ENCODE data around the gene RAPGEF2. TPM values are rescaled to one million over a fixed set of nuclear protein-coding genes. Genes with fewer than 3 reads are reported as not detected.

RAPGEF2 gene
- total and polyA plus RNA-seq, 2 experiments from 2014 or later, result 8.4 to 79.3 TPM

GRCh38 chr4:159150821-159151390 lies 48.0 kb downstream of the RAPGEF2 start:
- Histone ChIP-seq H3K4me1 (ENCODE audit: insufficient read depth) (no peaks in the 10 kb centered on the region), H3K4me2 (no peak overlapping the region), H3K9me3 (ENCODE audit: low read depth) (no peaks in the 10 kb centered on the region), H3K4me3 (no peak overlapping the region), H3K36me3 (replicated peaks; ENCODE audit: insufficient read depth, low read depth) (no peaks in the 10 kb centered on the region), H3K27ac (no peak overlapping the region), H3K27me3 (no peaks in the 10 kb centered on the region), H3K79me2 (peaks cover 97% of the 10 kb centered on the region), H3K9me2 (replicated peaks; ENCODE audit: insufficient read depth) (no peaks in the 10 kb centered on the region), H2AFZ (no peak overlapping the region), H4K20me1 (ENCODE audit: insufficient read depth, poor library complexity, severe bottlenecking) (peaks cover 72% of the 10 kb centered on the region)
- 73% methylated on average over 4 of the region's 4 CpGs for WGBS (ENCODE audit: low lambda C conversion rate, missing lambda C conversion rate)
- DNase-seq (ENCODE audit: low spot score), result no peak
- TF ChIP-seq CTCF (IDR thresholded peaks at IDR 0.05; ENCODE audit: poor library complexity) (no peak), EZH2 (IDR thresholded peaks at IDR 0.05; ENCODE audit: borderline replicate concordance) (no peak), EZH2phosphoT487 (IDR thresholded peaks at IDR 0.05; ENCODE audit: low read depth, severe bottlenecking, unreplicated experiment) (no peak)

- Histone ChIP-seq H3K4me3 (no peak overlapping the region), H3K9me2 (replicated peaks; ENCODE audit: insufficient read depth) (no peaks in the 10 kb centered on the region), H3K4me2 (no peak overlapping the region), H3K4me1 (ENCODE audit: insufficient read depth) (no peaks in the 10 kb centered on the region), H3K9me3 (ENCODE audit: low read depth) (no peaks in the 10 kb centered on the region), H3K36me3 (replicated peaks; ENCODE audit: insufficient read depth, low read depth) (no peaks in the 10 kb centered on the region), H2AFZ (no peak overlapping the region), H4K20me1 (ENCODE audit: insufficient read depth, poor library complexity, severe bottlenecking) (peaks cover 72% of the 10 kb centered on the region), H3K79me2 (peaks cover 97% of the 10 kb centered on the region), H3K27ac (no peak overlapping the region), H3K27me3 (no peaks in the 10 kb centered on the region)
- DNase-seq (ENCODE audit: low spot score), result no peak
- 90% methylated on average over 1 of the region's 1 CpG for WGBS (ENCODE audit: low lambda C conversion rate, missing lambda C conversion rate)
- no peak for TF ChIP-seq CTCF (IDR thresholded peaks at IDR 0.05; ENCODE audit: poor library complexity)
- no peak for TF ChIP-seq EZH2 (IDR thresholded peaks at IDR 0.05; ENCODE audit: borderline replicate concordance)
- TF ChIP-seq EZH2phosphoT487 (IDR thresholded peaks at IDR 0.05; ENCODE audit: low read depth, severe bottlenecking, unreplicated experiment), result no peak
Observed at GRCh38 chr4:159151689-159152088, 48.8 kb downstream of the RAPGEF2 start.

GRCh38 chr4:159152181-159152580 lies 49.3 kb downstream of the RAPGEF2 start:
- H3K9me3 ChIP-seq (ENCODE audit: low read depth), result no peaks in the 10 kb centered on the region
- no peaks in the 10 kb centered on the region for H3K36me3 ChIP-seq (replicated peaks; ENCODE audit: insufficient read depth, low read depth)
- H3K79me2 ChIP-seq, result peaks cover 97% of the 10 kb centered on the region
- H3K4me3 ChIP-seq, result no peak overlapping the region
- H3K27me3 ChIP-seq, result no peaks in the 10 kb centered on the region
- 98% methylated on average over 3 of the region's 3 CpGs for WGBS (ENCODE audit: low lambda C conversion rate, missing lambda C conversion rate)
- H3K4me2 ChIP-seq, result no peak overlapping the region
- no peak overlapping the region for H2AFZ ChIP-seq
- TF ChIP-seq EZH2phosphoT487 (IDR thresholded peaks at IDR 0.05; ENCODE audit: low read depth, severe bottlenecking, unreplicated experiment), result no peak
- TF ChIP-seq CTCF (IDR thresholded peaks at IDR 0.05; ENCODE audit: poor library complexity), result no peak
- H3K9me2 ChIP-seq (replicated peaks; ENCODE audit: insufficient read depth), result no peaks in the 10 kb centered on the region
- DNase-seq (ENCODE audit: low spot score), result no peak
- no peak overlapping the region for H3K27ac ChIP-seq
- H3K4me1 ChIP-seq (ENCODE audit: insufficient read depth), result peaks cover under 1% of the 10 kb centered on the region
- H4K20me1 ChIP-seq (ENCODE audit: insufficient read depth, poor library complexity, severe bottlenecking), result peaks cover 72% of the 10 kb centered on the region

Measured in hepatocyte (in vitro differentiated cells).